Measurements from ENCODE around the gene IGLL5.

IGLL5 gene

GRCh38 chr22:22843848-22844247 is 43.8 kb upstream of the IGLL5 start:
- H3K4me3 ChIP-seq (ENCODE audit: low read length, poor library complexity, severe bottlenecking): no peak overlapping the region
- H3K79me2 ChIP-seq (ENCODE audit: insufficient read depth, low read length): no peaks in the 10 kb centered on the region
- TF ChIP-seq CTCF (conservative IDR thresholded peaks at IDR 0.05; ENCODE audit: low read length): no peak
- no peak for TF ChIP-seq EZH2phosphoT487 (IDR thresholded peaks at IDR 0.05; ENCODE audit: borderline replicate concordance)
- no peak overlapping the region for H3K4me2 ChIP-seq (ENCODE audit: low read depth, low read length, poor library complexity, severe bottlenecking)
- no peaks in the 10 kb centered on the region for H3F3A ChIP-seq (ENCODE audit: low read depth)
- H3K4me1 ChIP-seq (ENCODE audit: insufficient read depth, low read length, poor library complexity, severe bottlenecking): peaks cover under 1% of the 10 kb centered on the region
- H3K9me3 ChIP-seq (ENCODE audit: insufficient read depth, low read depth, low read length): no peaks in the 10 kb centered on the region
- no peaks in the 10 kb centered on the region for H3K9me2 ChIP-seq (replicated peaks; ENCODE audit: low read depth, low read length)
- H3K27me3 ChIP-seq (ENCODE audit: insufficient read depth, low read length, poor library complexity, severe bottlenecking): no peaks in the 10 kb centered on the region
- no peak overlapping the region for H2AFZ ChIP-seq (ENCODE audit: low read length)
- H4K20me1 ChIP-seq (ENCODE audit: insufficient read depth, low read length, poor library complexity, severe bottlenecking): no peaks in the 10 kb centered on the region
- no peaks in the 10 kb centered on the region for H3K36me3 ChIP-seq (ENCODE audit: insufficient read depth, low read length)
- no peak overlapping the region for H3K9ac ChIP-seq (ENCODE audit: low read depth, low read length, poor library complexity, severe bottlenecking)

- TF ChIP-seq EZH2phosphoT487 (IDR thresholded peaks at IDR 0.05; ENCODE audit: borderline replicate concordance) (no peak), CTCF (conservative IDR thresholded peaks at IDR 0.05; ENCODE audit: low read length) (no peak)
- Histone ChIP-seq H3F3A (ENCODE audit: low read depth) (no peaks in the 10 kb centered on the region), H3K4me1 (ENCODE audit: insufficient read depth, low read length, poor library complexity, severe bottlenecking) (no peaks in the 10 kb centered on the region), H3K4me2 (ENCODE audit: low read depth, low read length, poor library complexity, severe bottlenecking) (no peak overlapping the region), H3K9ac (ENCODE audit: low read depth, low read length, poor library complexity, severe bottlenecking) (no peak overlapping the region), H3K36me3 (ENCODE audit: insufficient read depth, low read length) (no peaks in the 10 kb centered on the region), H2AFZ (ENCODE audit: low read length) (no peak overlapping the region), H3K79me2 (ENCODE audit: insufficient read depth, low read length) (no peaks in the 10 kb centered on the region), H3K4me3 (ENCODE audit: low read length, poor library complexity, severe bottlenecking) (no peak overlapping the region), H3K9me2 (replicated peaks; ENCODE audit: low read depth, low read length) (no peaks in the 10 kb centered on the region), H3K27me3 (ENCODE audit: insufficient read depth, low read length, poor library complexity, severe bottlenecking) (no peaks in the 10 kb centered on the region), H3K9me3 (ENCODE audit: insufficient read depth, low read depth, low read length) (no peaks in the 10 kb centered on the region), H4K20me1 (ENCODE audit: insufficient read depth, low read length, poor library complexity, severe bottlenecking) (no peaks in the 10 kb centered on the region)
These were observed 40.4 kb upstream of the IGLL5 start for GRCh38 chr22:22847241-22847640.

GRCh38 chr22:22848364-22848866 is 39.2 kb upstream of the IGLL5 start:
- Histone ChIP-seq H3K9me2 (replicated peaks; ENCODE audit: low read depth, low read length) (no peaks in the 10 kb centered on the region), H3K79me2 (ENCODE audit: insufficient read depth, low read length) (no peaks in the 10 kb centered on the region), H3K27me3 (ENCODE audit: insufficient read depth, low read length, poor library complexity, severe bottlenecking) (no peaks in the 10 kb centered on the region), H3K9ac (ENCODE audit: low read depth, low read length, poor library complexity, severe bottlenecking) (no peak overlapping the region), H3F3A (ENCODE audit: low read depth) (no peaks in the 10 kb centered on the region), H3K4me1 (ENCODE audit: insufficient read depth, low read length, poor library complexity, severe bottlenecking) (no peaks in the 10 kb centered on the region), H3K4me3 (ENCODE audit: low read length, poor library complexity, severe bottlenecking) (no peak overlapping the region), H3K9me3 (ENCODE audit: insufficient read depth, low read depth, low read length) (no peaks in the 10 kb centered on the region), H2AFZ (ENCODE audit: low read length) (no peak overlapping the region), H3K4me2 (ENCODE audit: low read depth, low read length, poor library complexity, severe bottlenecking) (no peak overlapping the region), H3K36me3 (ENCODE audit: insufficient read depth, low read length) (no peaks in the 10 kb centered on the region), H4K20me1 (ENCODE audit: insufficient read depth, low read length, poor library complexity, severe bottlenecking) (no peaks in the 10 kb centered on the region)
- TF ChIP-seq CTCF (conservative IDR thresholded peaks at IDR 0.05; ENCODE audit: low read length): peak; percentile 99
- TF ChIP-seq EZH2phosphoT487 (IDR thresholded peaks at IDR 0.05; ENCODE audit: borderline replicate concordance): no peak
